ENCODE measurements around the gene PRELID3B.

DNA sequence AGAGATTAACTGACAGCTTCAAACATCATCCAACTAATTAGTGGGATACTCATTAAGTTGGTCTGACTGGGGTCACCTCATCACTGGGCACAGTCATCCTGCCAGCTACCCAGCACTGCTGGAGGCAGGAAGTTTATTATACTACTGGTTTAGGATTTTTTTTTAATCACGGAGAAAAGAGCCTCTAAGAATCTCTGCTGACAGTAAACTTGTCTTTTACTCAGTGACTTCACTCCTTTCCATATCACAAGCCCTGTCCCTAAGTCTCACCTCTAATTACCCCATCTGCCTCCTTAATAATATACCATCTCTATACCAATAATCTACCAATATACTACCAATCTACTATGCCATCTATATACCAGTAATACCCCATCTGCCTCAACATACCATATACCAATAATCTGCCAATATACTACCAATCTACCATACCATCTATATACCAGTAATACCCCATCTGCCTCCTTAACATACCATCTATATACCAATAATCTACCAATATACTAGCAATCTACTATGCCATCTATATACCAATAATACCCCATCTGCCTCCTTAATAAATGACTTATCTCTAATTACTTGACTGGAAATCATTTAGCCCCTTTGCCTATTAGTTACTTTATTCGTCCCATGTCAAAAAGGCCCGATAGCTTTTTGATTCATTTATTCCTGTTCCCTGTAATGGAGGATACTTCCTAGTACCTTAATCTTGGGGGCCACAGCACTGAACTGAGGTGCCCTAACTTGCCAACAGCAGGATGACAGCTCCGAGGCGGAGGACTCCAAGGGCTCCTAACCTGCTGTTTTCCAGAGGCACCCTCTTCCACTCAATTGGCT lies 15.5 kb downstream of the PRELID3B start:
- TF ChIP-seq, protein P1, sequence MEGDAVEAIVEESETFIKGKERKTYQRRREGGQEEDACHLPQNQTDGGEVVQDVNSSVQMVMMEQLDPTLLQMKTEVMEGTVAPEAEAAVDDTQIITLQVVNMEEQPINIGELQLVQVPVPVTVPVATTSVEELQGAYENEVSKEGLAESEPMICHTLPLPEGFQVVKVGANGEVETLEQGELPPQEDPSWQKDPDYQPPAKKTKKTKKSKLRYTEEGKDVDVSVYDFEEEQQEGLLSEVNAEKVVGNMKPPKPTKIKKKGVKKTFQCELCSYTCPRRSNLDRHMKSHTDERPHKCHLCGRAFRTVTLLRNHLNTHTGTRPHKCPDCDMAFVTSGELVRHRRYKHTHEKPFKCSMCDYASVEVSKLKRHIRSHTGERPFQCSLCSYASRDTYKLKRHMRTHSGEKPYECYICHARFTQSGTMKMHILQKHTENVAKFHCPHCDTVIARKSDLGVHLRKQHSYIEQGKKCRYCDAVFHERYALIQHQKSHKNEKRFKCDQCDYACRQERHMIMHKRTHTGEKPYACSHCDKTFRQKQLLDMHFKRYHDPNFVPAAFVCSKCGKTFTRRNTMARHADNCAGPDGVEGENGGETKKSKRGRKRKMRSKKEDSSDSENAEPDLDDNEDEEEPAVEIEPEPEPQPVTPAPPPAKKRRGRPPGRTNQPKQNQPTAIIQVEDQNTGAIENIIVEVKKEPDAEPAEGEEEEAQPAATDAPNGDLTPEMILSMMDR (IDR thresholded peaks at IDR 0.05) = no peak
- TF ChIP-seq POLR2A (IDR thresholded peaks at IDR 0.05) (no peak), EP300 (IDR thresholded peaks at IDR 0.05) (no peak)
